ENCODE measurements around the gene ABLIM2. TPM values are rescaled to one million over a fixed set of nuclear protein-coding genes. Genes with fewer than 3 reads are reported as not detected.

ABLIM2 gene
- total RNA-seq, 1 experiment from 2014 or later = 6.1 TPM

DNA sequence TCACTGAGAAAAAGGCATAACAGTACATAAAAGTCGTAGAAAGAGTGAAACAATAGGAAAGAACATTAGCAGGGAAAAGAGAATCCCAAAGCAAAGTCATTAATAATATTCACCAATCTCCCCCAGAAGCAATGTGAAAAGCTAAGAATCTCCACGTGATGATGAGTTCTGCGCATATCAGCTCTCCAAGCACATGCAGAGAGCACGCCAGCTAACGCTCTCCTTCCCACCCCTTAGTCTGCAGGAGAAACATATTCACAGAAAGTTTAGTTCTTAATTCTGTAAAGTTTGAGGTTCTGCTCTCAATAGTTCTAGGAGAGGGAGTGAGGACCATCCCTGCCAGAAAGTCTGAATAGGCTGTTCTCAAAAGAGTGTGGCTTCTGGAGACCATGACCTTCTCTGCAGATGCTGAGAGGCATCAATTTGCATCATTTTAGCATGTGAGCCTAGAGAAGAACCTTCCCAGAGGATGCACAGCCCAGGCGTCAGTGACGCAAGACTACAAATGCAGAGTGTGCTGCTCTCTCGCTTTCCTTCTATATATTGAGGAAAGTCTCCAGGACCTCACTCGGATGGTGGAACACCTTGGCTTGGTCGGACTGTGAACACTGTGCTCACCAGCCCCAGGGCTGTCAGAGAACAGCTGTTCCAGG lies 167.7 kb downstream of the ABLIM2 start:
- no peaks in the 10 kb centered on the region for H4K20me1 ChIP-seq (ENCODE audit: insufficient read depth)
- no peaks in the 10 kb centered on the region for H3K79me2 ChIP-seq (ENCODE audit: insufficient read depth, low read length)
- H3K9me2 ChIP-seq (ENCODE audit: insufficient read depth) = no peaks in the 10 kb centered on the region
- ATAC-seq (no peak), DNase-seq (ENCODE audit: low read depth, low spot score) (no peak)
- H3K4me3 ChIP-seq (replicated peaks in 1 of 2; ENCODE audit: low read depth in 1 of 2, low read length in 2 of 2) = no peak overlapping the region
- H3K4me2 ChIP-seq (ENCODE audit: low read length) = no peak overlapping the region
- RAD21 ChIA-PET (ENCODE audit: low non-redundant PET in 1 of 2, low total read pairs in 2 of 2, uncharacterized antibody in 2 of 2, unreplicated experiment in 2 of 2) = no interaction called here
- no peak overlapping the region for H2AFZ ChIP-seq (ENCODE audit: low read depth, low read length, poor library complexity, severe bottlenecking)
- POLR2A ChIA-PET = no interaction called here
- no peaks in the 10 kb centered on the region for H3K36me3 ChIP-seq (ENCODE audit: control insufficient read depth in 1 of 2, insufficient read depth in 2 of 2, low read length in 2 of 2)
- no peaks in the 10 kb centered on the region for H3K4me1 ChIP-seq (ENCODE audit: control insufficient read depth in 1 of 2, insufficient read depth in 2 of 2, low read length in 2 of 2)
- no peaks in the 10 kb centered on the region for H3K9me3 ChIP-seq (ENCODE audit: control insufficient read depth in 1 of 2, insufficient read depth in 1 of 2, low read depth in 1 of 2, low read length in 2 of 2)
- no TSS peak for BruUV-seq (replicated peaks)
- TF ChIP-seq, protein P1, sequence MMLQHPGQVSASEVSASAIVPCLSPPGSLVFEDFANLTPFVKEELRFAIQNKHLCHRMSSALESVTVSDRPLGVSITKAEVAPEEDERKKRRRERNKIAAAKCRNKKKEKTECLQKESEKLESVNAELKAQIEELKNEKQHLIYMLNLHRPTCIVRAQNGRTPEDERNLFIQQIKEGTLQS (IDR thresholded peaks at IDR 0.05) = no peak
- TF ChIP-seq ZFX (IDR thresholded peaks at IDR 0.05) (no peak), FOSL1 (IDR thresholded peaks at IDR 0.05; ENCODE audit: low read depth) (no peak), YY1 (IDR thresholded peaks at IDR 0.05; ENCODE audit: extremely low read depth, insufficient replicate concordance, low read depth, low read length) (no peak), SP1 (IDR thresholded peaks at IDR 0.05; ENCODE audit: low read depth) (no peak), SRF (IDR thresholded peaks at IDR 0.05; ENCODE audit: low read depth) (no peak), POLR2A (IDR thresholded peaks at IDR 0.05; ENCODE audit: borderline replicate concordance, extremely low read depth, insufficient read depth, insufficient read length) (no peak), RAD21 (IDR thresholded peaks at IDR 0.05; ENCODE audit: low read depth) (no peak), CEBPB (IDR thresholded peaks at IDR 0.05; ENCODE audit: low read depth) (no peak), ZNF274 (IDR thresholded peaks at IDR 0.05; ENCODE audit: low read depth, low read length) (no peak), TCF7L2 (IDR thresholded peaks at IDR 0.05; ENCODE audit: borderline replicate concordance, extremely low read depth, insufficient read depth, insufficient read length) (no peak), EZH2phosphoT487 (IDR thresholded peaks at IDR 0.05; ENCODE audit: borderline replicate concordance) (no peak), EZH2 (IDR thresholded peaks at IDR 0.05) (no peak), SIN3A (IDR thresholded peaks at IDR 0.05; ENCODE audit: low read depth) (no peak), EGR1 (IDR thresholded peaks at IDR 0.05; ENCODE audit: low read depth) (no peak)
- TF ChIP-seq, protein P2, sequence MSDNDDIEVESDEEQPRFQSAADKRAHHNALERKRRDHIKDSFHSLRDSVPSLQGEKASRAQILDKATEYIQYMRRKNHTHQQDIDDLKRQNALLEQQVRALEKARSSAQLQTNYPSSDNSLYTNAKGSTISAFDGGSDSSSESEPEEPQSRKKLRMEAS (IDR thresholded peaks at IDR 0.05) = no peak
- TF ChIP-seq, protein P3, sequence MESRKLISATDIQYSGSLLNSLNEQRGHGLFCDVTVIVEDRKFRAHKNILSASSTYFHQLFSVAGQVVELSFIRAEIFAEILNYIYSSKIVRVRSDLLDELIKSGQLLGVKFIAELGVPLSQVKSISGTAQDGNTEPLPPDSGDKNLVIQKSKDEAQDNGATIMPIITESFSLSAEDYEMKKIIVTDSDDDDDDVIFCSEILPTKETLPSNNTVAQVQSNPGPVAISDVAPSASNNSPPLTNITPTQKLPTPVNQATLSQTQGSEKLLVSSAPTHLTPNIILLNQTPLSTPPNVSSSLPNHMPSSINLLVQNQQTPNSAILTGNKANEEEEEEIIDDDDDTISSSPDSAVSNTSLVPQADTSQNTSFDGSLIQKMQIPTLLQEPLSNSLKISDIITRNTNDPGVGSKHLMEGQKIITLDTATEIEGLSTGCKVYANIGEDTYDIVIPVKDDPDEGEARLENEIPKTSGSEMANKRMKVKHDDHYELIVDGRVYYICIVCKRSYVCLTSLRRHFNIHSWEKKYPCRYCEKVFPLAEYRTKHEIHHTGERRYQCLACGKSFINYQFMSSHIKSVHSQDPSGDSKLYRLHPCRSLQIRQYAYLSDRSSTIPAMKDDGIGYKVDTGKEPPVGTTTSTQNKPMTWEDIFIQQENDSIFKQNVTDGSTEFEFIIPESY (IDR thresholded peaks at IDR 0.05; ENCODE audit: extremely low read depth, insufficient replicate concordance, low read length) = no peak
- TF ChIP-seq, protein P4, sequence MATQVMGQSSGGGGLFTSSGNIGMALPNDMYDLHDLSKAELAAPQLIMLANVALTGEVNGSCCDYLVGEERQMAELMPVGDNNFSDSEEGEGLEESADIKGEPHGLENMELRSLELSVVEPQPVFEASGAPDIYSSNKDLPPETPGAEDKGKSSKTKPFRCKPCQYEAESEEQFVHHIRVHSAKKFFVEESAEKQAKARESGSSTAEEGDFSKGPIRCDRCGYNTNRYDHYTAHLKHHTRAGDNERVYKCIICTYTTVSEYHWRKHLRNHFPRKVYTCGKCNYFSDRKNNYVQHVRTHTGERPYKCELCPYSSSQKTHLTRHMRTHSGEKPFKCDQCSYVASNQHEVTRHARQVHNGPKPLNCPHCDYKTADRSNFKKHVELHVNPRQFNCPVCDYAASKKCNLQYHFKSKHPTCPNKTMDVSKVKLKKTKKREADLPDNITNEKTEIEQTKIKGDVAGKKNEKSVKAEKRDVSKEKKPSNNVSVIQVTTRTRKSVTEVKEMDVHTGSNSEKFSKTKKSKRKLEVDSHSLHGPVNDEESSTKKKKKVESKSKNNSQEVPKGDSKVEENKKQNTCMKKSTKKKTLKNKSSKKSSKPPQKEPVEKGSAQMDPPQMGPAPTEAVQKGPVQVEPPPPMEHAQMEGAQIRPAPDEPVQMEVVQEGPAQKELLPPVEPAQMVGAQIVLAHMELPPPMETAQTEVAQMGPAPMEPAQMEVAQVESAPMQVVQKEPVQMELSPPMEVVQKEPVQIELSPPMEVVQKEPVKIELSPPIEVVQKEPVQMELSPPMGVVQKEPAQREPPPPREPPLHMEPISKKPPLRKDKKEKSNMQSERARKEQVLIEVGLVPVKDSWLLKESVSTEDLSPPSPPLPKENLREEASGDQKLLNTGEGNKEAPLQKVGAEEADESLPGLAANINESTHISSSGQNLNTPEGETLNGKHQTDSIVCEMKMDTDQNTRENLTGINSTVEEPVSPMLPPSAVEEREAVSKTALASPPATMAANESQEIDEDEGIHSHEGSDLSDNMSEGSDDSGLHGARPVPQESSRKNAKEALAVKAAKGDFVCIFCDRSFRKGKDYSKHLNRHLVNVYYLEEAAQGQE (IDR thresholded peaks at IDR 0.05; ENCODE audit: low read depth) = no peak
- TF ChIP-seq, protein P5, sequence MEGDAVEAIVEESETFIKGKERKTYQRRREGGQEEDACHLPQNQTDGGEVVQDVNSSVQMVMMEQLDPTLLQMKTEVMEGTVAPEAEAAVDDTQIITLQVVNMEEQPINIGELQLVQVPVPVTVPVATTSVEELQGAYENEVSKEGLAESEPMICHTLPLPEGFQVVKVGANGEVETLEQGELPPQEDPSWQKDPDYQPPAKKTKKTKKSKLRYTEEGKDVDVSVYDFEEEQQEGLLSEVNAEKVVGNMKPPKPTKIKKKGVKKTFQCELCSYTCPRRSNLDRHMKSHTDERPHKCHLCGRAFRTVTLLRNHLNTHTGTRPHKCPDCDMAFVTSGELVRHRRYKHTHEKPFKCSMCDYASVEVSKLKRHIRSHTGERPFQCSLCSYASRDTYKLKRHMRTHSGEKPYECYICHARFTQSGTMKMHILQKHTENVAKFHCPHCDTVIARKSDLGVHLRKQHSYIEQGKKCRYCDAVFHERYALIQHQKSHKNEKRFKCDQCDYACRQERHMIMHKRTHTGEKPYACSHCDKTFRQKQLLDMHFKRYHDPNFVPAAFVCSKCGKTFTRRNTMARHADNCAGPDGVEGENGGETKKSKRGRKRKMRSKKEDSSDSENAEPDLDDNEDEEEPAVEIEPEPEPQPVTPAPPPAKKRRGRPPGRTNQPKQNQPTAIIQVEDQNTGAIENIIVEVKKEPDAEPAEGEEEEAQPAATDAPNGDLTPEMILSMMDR (IDR thresholded peaks at IDR 0.05 in 2 of 3, conservative IDR thresholded peaks at IDR 0.05 in 1 of 3; ENCODE audit: borderline replicate concordance in 1 of 3, insufficient read depth in 1 of 3, low read depth in 2 of 3, low read length in 2 of 3) = no peak
- H3K27ac ChIP-seq (ENCODE audit: low read depth, low read length) = no peak overlapping the region
- no peaks in the 10 kb centered on the region for H3K27me3 ChIP-seq (ENCODE audit: insufficient read depth, low read length)
- intact Hi-C loops (cut with micrococcal nuclease) = no loop called here
- CTCF ChIA-PET = no interaction called here
- no peak overlapping the region for H3K9ac ChIP-seq (ENCODE audit: low read length)
